GM21723 (cell line): ENCODE measurements around the gene HUS1B.
"Not testable (repeated sequence)": the region's sequence is repeated elsewhere in the genome, so short reads cannot be mapped to it uniquely, and the experiment has no call there.

ENCODE experiments used
- ATAC-seq: cut with Tn5 transposase; IDR thresholded peaks from one replicate; pipeline ENCODE4 v1.9.1; 2021; ENCODE audit warnings: mild to moderate bottlenecking, moderate library complexity; ENCODE audit not compliant: unreplicated experiment

HUS1B gene

GRCh38 chr6:679282-679681, 22.4 kb upstream of the HUS1B start:
- ATAC-seq = no peak

DNA sequence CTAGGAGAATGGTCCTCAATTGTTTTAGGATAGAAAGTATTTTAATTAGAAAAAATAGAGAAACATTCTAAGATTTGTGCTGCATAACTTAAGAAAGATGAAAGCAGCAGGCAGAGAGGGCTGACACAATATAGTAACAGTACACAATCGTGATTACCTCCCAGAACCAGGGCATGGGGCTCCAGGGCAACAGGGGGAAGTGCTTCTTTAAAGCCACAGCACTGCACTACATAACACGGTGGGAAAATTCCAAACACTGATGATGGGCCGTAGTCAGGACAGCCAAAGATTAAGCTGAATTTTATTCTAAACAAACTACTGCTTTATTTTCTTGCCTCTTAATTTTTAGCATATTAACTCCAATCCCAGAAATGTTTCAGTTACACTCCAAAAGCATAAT, 21.6 kb upstream of the HUS1B start:
- ATAC-seq = no peak

DNA sequence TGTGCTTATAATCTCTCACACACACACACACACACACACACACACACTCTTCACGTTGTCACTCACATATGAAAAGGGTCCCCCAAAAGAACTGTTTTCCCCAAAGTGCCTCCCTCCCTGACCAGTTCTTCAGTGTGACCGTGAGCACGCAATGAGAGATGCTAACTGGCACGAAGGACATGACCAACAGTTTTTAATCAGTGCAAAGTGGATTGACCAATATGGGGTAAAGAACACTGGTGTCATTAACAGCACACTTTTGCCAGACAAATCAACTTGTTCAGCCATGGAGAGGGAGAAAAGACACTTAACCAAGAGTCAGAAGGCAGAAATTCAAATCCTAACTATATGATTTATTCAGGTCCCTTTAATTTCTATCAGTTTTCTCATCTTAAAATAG, 21.0 kb upstream of the HUS1B start:
- ATAC-seq = no peak

- ATAC-seq = no peak
These were observed 18.1 kb upstream of the HUS1B start for GRCh38 chr6:674956-675355.

DNA sequence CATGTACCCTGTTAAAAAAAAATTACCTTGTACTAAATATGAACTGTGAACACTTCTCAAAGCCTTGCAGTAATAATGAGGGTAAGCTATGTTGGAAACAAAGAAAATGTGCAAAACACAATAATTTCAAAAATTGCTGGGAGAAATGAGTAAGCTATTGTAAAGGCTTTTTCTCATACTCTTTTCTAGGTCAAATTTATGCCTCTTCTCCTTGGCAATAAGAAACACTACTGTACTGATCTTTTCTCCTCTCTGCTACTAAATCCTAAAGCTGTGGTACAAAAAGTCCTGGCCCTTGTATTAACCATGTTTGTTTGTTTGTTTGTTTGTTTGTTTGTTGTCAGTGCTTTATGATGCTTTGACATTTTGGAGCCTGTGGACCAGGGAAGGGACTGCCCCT, 17.5 kb upstream of the HUS1B start:
- no peak for ATAC-seq

- no peak for ATAC-seq
These were observed 10.5 kb upstream of the HUS1B start for GRCh38 chr6:667253-667927.

- no peak for ATAC-seq
These were observed 8.7 kb upstream of the HUS1B start for GRCh38 chr6:665403-666267.

- not testable (repeated sequence) for ATAC-seq
These were observed 6.9 kb upstream of the HUS1B start for GRCh38 chr6:663788-664187.

DNA sequence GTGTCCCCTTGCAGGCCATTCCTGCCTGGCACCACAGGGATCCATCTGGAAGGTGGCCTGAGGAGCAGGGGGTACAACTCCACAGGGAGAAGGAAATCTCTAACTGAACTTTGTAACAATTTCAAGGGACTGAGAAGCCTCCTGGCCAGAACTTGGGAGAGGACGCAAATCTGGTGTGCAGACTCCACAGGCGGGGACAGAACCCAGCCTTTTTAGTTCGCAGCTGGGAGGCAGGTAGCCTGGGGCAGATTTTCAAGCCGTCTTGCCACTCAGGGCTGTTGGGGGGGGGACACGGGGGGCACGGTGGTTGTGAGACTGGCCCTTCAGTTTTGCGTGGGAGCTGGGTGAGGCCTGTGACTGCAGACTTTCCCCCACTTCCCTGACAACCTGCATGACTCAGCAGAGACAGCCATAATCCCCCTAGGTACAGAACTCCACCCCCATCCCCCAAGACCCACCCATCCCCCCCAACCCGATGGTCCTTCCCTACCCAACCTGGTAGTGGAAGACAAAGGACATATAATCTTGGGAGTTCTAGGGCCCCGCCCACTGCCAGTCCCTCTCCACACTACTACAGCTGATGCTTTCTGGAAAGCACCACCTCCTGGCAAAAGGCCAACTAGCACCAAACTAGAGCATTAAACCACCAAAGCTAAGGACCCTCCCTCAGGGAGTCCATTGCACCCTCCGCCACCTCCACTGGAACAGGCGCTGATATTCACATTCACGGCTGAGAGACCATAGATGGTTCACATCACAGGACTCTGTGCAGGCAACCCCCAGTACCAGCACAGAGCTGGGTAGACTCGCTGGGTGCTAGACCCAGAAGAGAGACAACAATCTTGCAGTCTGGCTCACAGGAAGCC, 3.0 kb upstream of the HUS1B start:
- ATAC-seq = no peak

DNA sequence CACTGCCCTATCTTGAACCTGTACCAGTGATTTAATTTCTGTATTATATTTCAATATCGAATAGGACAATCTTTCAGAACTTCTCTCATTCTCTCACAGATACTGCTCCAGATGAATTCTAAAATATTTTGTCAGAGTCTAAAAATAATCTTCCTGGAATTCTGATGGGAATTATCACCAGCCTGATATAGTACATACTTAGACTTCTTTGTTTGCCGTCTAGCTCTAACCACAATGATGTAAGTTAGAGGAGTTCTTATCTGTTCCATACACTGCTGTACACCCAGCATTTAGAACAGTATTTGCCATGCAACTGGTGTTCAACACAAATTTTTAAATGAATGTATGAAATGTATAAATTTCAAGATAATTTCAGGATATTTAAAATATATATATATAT, 1.3 kb upstream of the HUS1B start:
- no peak for ATAC-seq

DNA sequence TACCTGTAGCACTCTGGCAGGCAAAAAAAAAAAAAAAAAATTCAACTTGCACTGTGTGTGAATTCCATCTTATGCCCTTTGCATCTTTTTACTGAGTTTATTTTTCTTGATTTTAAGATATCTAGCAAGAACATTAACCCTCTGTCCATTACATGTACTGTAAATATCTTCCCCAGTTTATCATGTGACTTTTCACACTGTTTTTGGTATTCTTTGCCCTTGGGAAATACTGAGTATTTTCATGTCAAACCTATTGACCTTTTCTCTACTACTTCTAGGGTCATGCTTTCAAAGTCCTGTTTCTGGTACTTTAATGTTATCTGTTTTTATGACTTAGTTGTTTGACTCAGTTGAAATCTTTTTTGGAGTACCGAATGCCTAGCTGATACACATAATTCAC, 843 bp upstream of the HUS1B start:
- no peak for ATAC-seq

DNA sequence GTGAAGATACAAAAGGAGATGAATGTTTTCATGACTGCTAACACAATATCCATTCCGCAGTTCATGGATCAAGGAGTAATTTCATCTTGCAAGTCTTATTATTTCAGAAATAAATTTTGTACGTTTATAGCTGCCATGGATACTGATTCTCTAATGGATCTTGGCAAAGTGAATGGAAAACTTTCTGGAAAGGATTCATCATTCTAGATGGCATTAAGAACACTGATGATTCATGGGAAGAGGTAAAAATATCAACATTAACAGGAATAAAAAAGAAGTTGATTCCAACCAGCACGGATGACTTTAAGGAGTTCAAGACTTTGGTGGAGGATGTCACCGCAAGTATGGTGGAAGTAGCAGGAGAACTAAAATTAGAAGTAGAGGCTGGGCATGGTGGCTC, 2.8 kb downstream of the HUS1B start:
- ATAC-seq = no peak

- ATAC-seq = no peak
These were observed 4.0 kb downstream of the HUS1B start for GRCh38 chr6:652865-653264.

GRCh38 chr6:650098-650497, 6.8 kb downstream of the HUS1B start:
- ATAC-seq = no peak

- ATAC-seq = no peak
These were observed 14.1 kb downstream of the HUS1B start for GRCh38 chr6:642805-643204.

GRCh38 chr6:641225-641985, 15.5 kb downstream of the HUS1B start:
- no peak for ATAC-seq

- ATAC-seq = peak; percentile 91
These were observed 20.4 kb downstream of the HUS1B start for GRCh38 chr6:636488-636887.

GRCh38 chr6:635233-635632, 21.7 kb downstream of the HUS1B start:
- no peak for ATAC-seq

- ATAC-seq = no peak
These were observed 23.3 kb downstream of the HUS1B start for GRCh38 chr6:633611-634010.

DNA sequence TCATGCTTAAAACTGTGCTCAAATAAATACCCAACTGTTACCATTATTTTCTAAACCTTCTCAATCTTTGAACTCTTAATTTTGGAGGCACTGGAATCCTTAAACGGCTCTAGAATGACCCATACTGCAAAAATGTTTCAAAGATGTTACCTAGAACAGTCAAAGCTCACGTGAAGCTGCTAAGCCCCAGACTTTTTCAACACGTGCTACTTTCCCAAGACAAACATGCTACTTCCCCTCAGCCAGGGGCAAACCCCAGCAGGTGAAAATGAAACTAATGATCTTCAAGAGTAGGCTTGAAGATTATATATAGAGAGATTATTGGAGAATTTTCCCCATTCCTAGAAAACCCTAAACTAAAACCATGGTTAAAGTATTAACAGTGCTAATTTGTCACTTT, 28.1 kb downstream of the HUS1B start:
- no peak for ATAC-seq

DNA sequence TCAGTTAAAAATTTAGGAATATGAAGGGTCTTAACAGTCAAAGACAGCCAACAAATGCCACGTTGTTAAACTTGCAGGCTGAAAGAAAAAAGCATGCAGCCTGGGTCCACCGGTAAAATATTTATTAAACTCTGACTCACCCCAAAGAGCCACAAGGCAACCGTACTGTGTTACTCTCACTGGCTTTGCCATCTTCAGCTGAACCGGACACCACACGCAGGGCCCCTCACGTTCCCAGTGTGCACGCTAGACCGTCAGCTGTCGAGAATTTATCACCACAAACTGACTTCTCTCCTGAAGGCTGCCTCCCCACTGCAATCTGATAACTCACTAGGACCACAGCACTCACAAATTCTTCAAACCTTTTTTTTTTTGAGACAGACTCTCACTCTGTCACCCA, 30.7 kb downstream of the HUS1B start:
- no peak for ATAC-seq
